CD4-positive, alpha-beta T cell treated with Interleukin-4 for 1 hour (primary cell): ENCODE data around the gene MAGOHB.
A peak's percentile ranks its signal among the peaks of the same experiment; 100 is the strongest.
"Not testable (repeated sequence)": the region's sequence is repeated elsewhere in the genome, so short reads cannot be mapped to it uniquely, and the experiment has no call there.

ENCODE experiments used
- DNase-seq, 2 donors: peaks; one replicate each; pipeline ENCODE4 v3.0.0-alpha.2; 2020 to 2022

Gene MAGOHB

GRCh38 chr12:10613349-10614055 is at the start of gene MAGOHB:
Gene MAGOHB (minus strand): TSS chr12:10613609. CDS start chr12:10613532, 77 bp downstream.
- peak; percentile 96 to 98 for DNase-seq

DNA sequence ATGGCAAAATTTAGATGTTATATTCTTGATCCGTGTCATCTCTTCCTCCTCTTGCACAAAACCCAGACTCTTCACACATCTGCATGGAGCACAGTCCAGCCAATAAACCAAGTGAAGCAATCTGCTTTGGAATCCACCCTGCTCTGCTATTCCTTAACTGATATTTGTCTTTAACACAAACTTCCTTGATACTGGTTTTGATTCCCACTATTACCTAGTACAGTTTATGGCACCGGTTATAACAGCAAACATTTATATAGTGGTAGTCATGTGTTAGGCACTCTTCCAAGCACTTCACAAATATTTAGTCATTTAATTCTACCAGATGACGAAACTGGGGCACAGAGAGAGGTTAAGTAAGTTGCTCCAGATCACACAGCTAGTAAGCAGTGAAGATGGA is 47.9 kb upstream of the MAGOHB start:
- DNase-seq = no peak

- no peak for DNase-seq
Observed at GRCh38 chr12:10654003-10654402, 40.6 kb upstream of the MAGOHB start.

GRCh38 chr12:10652192-10652591 is 38.8 kb upstream of the MAGOHB start:
- DNase-seq = no peak

- DNase-seq = not testable (repeated sequence)
Observed at GRCh38 chr12:10646576-10646975, 33.2 kb upstream of the MAGOHB start.

DNA sequence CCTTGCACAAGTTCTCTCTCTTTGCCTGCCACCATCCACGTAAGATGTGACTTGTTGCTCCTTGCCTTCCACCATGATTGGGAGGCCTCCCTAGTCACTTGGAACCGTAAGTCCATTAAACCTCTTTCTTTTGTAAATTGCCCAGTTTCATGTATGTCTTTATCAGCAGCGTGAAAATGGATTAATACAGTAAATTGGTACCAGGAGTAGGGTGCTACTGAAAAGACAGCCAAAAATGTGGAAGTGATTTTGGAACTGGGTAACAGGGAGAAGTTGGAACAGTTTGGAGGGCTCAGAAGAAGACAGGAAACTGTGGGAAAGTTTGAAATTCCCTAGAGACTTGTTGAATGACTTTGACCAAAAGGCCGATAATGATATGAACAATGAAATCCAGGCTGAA is 32.5 kb upstream of the MAGOHB start:
- no peak for DNase-seq

GRCh38 chr12:10641735-10642500 is 28.5 kb upstream of the MAGOHB start:
- no peak for DNase-seq

GRCh38 chr12:10638728-10639127 is 25.3 kb upstream of the MAGOHB start:
- DNase-seq = no peak

- DNase-seq = no peak
Observed at GRCh38 chr12:10636611-10637010, 23.2 kb upstream of the MAGOHB start.

GRCh38 chr12:10636124-10636523 is 22.7 kb upstream of the MAGOHB start:
- no peak for DNase-seq

DNA sequence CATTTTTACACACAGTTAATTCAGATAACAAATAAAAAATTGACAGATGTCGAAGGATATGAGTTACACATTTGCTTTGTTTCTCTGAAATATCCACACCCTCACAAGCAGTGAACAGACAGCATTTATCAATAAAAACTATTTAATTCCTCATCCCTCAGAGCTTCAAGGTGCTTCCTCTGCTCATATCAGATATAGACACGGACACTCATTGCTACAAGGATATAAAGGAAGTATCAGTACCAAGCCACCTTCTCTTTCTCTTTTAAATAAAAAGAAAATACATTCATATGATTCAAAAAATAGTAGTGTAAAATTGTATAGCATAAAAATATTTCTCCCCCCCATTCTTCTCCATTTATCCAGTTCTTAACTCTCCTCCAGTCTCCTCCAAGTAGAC is 21.9 kb upstream of the MAGOHB start:
- no peak for DNase-seq

- DNase-seq = no peak
Observed at GRCh38 chr12:10634427-10634826, 21.0 kb upstream of the MAGOHB start.

GRCh38 chr12:10633541-10633940 is 20.1 kb upstream of the MAGOHB start:
- no peak for DNase-seq

DNA sequence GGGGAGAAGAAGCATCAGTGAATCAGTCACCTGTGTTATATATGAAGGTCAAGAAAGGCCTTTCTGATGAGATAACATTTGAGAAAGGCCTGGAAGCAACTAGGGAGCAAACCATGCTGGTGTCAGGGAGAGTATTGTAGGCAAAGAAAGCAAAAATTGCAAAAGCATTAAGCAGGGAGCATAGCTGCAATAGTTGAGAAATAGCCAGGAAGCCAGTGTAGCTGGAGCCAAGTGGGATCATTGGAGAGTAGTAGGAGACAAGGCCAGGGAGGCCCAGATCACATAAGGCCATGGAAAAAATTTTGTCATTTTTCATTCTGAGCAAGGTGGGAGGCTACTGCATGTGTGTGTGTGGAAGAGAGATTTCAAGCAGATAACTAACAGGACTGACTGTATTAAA is 18.8 kb upstream of the MAGOHB start:
- DNase-seq = no peak

- DNase-seq = no peak
Observed at GRCh38 chr12:10624605-10625004, 11.2 kb upstream of the MAGOHB start.

DNA sequence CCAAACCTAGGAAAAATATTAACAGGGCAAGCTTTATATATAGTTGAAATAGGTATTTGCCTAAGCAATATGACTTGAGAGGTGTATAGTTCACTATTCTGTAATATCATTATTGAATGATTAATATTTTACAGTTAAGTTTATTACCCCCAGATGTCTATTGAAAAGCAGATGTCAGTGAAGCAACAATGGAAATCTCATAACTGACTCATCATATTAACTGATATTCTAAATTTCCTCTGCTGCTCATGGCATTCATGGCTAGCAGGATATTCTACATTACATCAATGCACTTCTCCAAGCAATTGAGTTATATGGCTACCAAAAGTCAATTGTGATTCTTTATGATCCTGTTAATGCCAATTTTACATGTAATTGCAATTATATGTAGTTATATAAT is 9.7 kb upstream of the MAGOHB start:
- no peak for DNase-seq

GRCh38 chr12:10621278-10621677 is 7.9 kb upstream of the MAGOHB start:
- no peak for DNase-seq

GRCh38 chr12:10620078-10620779 is 6.8 kb upstream of the MAGOHB start:
- no peak for DNase-seq

- DNase-seq = no peak
Observed at GRCh38 chr12:10618338-10618987, 5.1 kb upstream of the MAGOHB start.

- DNase-seq = no peak
Observed at GRCh38 chr12:10617863-10618262, 4.5 kb upstream of the MAGOHB start.

GRCh38 chr12:10615532-10615931 is 2.1 kb upstream of the MAGOHB start:
- DNase-seq = peak in 1 of 2 donors; percentile 28

DNA sequence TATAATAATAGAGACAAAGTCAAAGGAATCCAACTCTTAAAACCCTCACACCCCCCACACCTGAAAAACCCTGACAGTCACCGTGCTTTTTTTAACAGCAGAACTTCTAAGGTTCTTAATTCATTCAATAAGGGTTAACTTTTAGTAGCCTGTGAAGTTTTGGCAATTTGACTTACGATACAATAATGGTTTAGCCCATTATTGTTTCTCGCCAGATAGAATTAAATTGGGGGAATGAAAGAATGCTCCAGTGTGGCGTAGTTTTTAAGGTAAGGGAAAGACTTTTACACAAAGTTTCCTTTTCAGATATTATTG is 604 bp upstream of the MAGOHB start:
- no peak for DNase-seq

GRCh38 chr12:10612984-10613348 is 443 bp downstream of the MAGOHB start:
- DNase-seq = no peak

- no peak for DNase-seq
Observed at GRCh38 chr12:10612110-10612509, 1.3 kb downstream of the MAGOHB start.
